Measurements from ENCODE around the gene FA2H.

Gene FA2H

GRCh38 chr16:74742051-74742481, 32.6 kb downstream of the FA2H start:
- H3K4me3 ChIP-seq (ENCODE audit: low read depth, low read length), result no peak overlapping the region
- DNase-seq (ENCODE audit: low read depth, low spot score), result no peak
- in situ Hi-C loops (cut with HindIII; ENCODE audit: low sequenced_read_pairs), result no loop called here
- no peak for TF ChIP-seq CTCF (IDR thresholded peaks at IDR 0.05; ENCODE audit: low read depth, low read length)

- H3K4me3 ChIP-seq (ENCODE audit: low read depth, low read length), result no peak overlapping the region
- peak; percentile 20 for DNase-seq (ENCODE audit: low read depth, low spot score)
- in situ Hi-C loops (cut with HindIII; ENCODE audit: low sequenced_read_pairs), result no loop called here
- no peak for TF ChIP-seq CTCF (IDR thresholded peaks at IDR 0.05; ENCODE audit: low read depth, low read length)
Measured at GRCh38 chr16:74740795-74741304, 33.8 kb downstream of the FA2H start.

GRCh38 chr16:74739275-74739674, 35.3 kb downstream of the FA2H start:
- in situ Hi-C loops (cut with HindIII; ENCODE audit: low sequenced_read_pairs), result no loop called here
- no peak for TF ChIP-seq CTCF (IDR thresholded peaks at IDR 0.05; ENCODE audit: low read depth, low read length)
- no peak overlapping the region for H3K4me3 ChIP-seq (ENCODE audit: low read depth, low read length)
- DNase-seq (ENCODE audit: low read depth, low spot score), result no peak

GRCh38 chr16:74738816-74739215, 35.8 kb downstream of the FA2H start:
- no peak for DNase-seq (ENCODE audit: low read depth, low spot score)
- in situ Hi-C loops (cut with HindIII; ENCODE audit: low sequenced_read_pairs), result no loop called here
- TF ChIP-seq CTCF (IDR thresholded peaks at IDR 0.05; ENCODE audit: low read depth, low read length), result no peak

GRCh38 chr16:74738113-74738541, 36.5 kb downstream of the FA2H start:
- TF ChIP-seq CTCF (IDR thresholded peaks at IDR 0.05; ENCODE audit: low read depth, low read length), result no peak
- no peak overlapping the region for H3K4me3 ChIP-seq (ENCODE audit: low read depth, low read length)
- DNase-seq (ENCODE audit: low read depth, low spot score), result no peak
- in situ Hi-C loops (cut with HindIII; ENCODE audit: low sequenced_read_pairs), result no loop called here

More at GRCh38 chr16:74738816-74739215, 35.8 kb downstream of the FA2H start:
- no peak overlapping the region for H3K4me3 ChIP-seq (ENCODE audit: low read depth, low read length)

GRCh38 chr16:74737521-74737920, 37.1 kb downstream of the FA2H start:
- in situ Hi-C loops (cut with HindIII; ENCODE audit: low sequenced_read_pairs), result no loop called here
- no peak for DNase-seq (ENCODE audit: low read depth, low spot score)
- no peak for TF ChIP-seq CTCF (IDR thresholded peaks at IDR 0.05; ENCODE audit: low read depth, low read length)
- no peak overlapping the region for H3K4me3 ChIP-seq (ENCODE audit: low read depth, low read length)

Data from astrocyte of the spinal cord (primary cell).